ENCODE measurements around the gene TMEM95.
"Not testable (repeated sequence)": the region's sequence is repeated elsewhere in the genome, so short reads cannot be mapped to it uniquely, and the experiment has no call there.

The TMEM95 gene

GRCh38 chr17:7347630-7348477, 7.1 kb upstream of the TMEM95 start:
- no peak for DNase-seq

- DNase-seq, result no peak
Measured at GRCh38 chr17:7348478-7349242, 6.3 kb upstream of the TMEM95 start.

- DNase-seq, result peak; percentile 54
Measured at GRCh38 chr17:7351665-7352502, 3.1 kb upstream of the TMEM95 start, which contains the start of gene KCTD11. Gene KCTD11, plus strand, starts transcription at chr17:7352162.

- no peak for DNase-seq
Measured at GRCh38 chr17:7352503-7352889, 2.5 kb upstream of the TMEM95 start.

- no peak for DNase-seq
Measured at GRCh38 chr17:7352910-7353635, 1.9 kb upstream of the TMEM95 start.

GRCh38 chr17:7354262-7354843, 603 bp upstream of the TMEM95 start:
- DNase-seq, result no peak

- no peak for DNase-seq
Measured at GRCh38 chr17:7355573-7355972, 617 bp downstream of the TMEM95 start.

- DNase-seq, result peak; percentile 84
Measured at GRCh38 chr17:7356072-7356549, 1.2 kb downstream of the TMEM95 start.

- no peak for DNase-seq
Measured at GRCh38 chr17:7356756-7357155, 1.8 kb downstream of the TMEM95 start.

GRCh38 chr17:7357381-7357780, 2.4 kb downstream of the TMEM95 start:
- DNase-seq, result no peak

- no peak for DNase-seq
Measured at GRCh38 chr17:7361906-7362305, 7.0 kb downstream of the TMEM95 start.

GRCh38 chr17:7363311-7363710, 8.4 kb downstream of the TMEM95 start:
- DNase-seq, result no peak

GRCh38 chr17:7365963-7366362, 11.0 kb downstream of the TMEM95 start:
- DNase-seq, result not testable (repeated sequence)

- DNase-seq, result no peak
Measured at GRCh38 chr17:7367083-7367482, 12.1 kb downstream of the TMEM95 start.

- no peak for DNase-seq
Measured at GRCh38 chr17:7367918-7368598, 13.1 kb downstream of the TMEM95 start.

- not testable (repeated sequence) for DNase-seq
Measured at GRCh38 chr17:7368599-7368994, 13.6 kb downstream of the TMEM95 start.

GRCh38 chr17:7369825-7370224, 14.9 kb downstream of the TMEM95 start:
- no peak for DNase-seq

- no peak for DNase-seq
Measured at GRCh38 chr17:7370853-7371252, 15.9 kb downstream of the TMEM95 start.

- DNase-seq, result no peak
Measured at GRCh38 chr17:7374353-7374752, 19.4 kb downstream of the TMEM95 start.

GRCh38 chr17:7379134-7379533, 24.2 kb downstream of the TMEM95 start:
- DNase-seq, result no peak

GRCh38 chr17:7380321-7380720, 25.4 kb downstream of the TMEM95 start:
- DNase-seq, result no peak
